Activated CD4-positive, alpha-beta T cell treated with anti-CD3 and anti-CD28 coated beads, Interleukin-10, Interleukin-2, amounts not matched to agents 100 ng/mL and 50 ng/mL, durations not matched to agents 16 hours and 8 hours (primary cell): ENCODE results near the gene RPS19.
"Not testable (repeated sequence)": the region's sequence is repeated elsewhere in the genome, so short reads cannot be mapped to it uniquely, and the experiment has no call there.

Source experiments
- DNase-seq: peaks from one replicate; pipeline ENCODE4 v3.0.0-alpha.2; 2020

RPS19 gene

DNA sequence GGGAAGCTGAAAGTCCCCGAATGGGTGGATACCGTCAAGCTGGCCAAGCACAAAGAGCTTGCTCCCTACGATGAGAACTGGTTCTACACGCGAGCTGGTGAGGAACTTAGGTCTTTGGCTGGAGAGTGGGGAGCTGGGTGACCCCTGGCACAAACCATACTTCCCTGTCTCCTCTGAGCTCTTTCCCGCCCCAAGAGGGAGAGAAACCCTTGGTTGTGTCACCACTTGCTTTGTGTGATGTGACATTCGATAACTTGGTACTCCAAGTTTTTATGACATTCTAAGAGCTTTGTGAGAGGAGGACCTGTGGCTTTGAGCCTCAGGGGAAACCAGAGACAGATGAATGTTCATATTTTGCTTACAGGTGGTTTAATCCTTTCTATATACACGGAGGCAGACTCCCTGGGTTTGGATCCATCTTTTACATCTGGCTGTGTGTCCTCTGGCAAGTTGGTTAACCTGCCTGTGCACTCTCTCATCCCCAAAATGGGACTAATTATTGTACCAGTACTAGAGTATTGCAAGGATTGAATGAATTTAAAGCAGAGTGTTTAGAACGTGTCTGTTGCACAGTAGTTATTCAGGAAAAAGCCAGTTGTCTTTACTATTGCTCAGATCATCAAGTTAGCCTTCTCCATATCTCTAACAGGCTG is 1.2 kb downstream of the RPS19 start:
- DNase-seq: no peak

DNA sequence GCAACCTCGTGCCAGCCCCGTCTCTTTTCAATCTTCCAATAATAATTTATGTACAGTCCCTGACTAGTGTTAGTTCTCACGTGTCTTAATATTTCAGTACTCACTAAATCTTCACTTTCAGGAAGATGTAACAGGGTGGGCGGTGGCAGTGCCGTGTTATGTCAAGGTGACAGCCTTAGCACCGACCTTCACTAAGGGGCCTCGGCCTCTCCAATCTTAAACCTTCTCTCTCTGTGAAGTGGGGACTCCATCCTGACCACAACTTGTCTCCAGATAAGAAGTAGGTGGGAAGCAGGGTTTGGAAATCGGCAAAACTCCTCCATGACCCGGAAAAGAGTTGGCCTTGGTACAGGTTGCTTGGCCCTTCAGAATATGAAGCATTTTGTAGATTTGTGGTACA is 1.8 kb downstream of the RPS19 start:
- DNase-seq: no peak

DNA sequence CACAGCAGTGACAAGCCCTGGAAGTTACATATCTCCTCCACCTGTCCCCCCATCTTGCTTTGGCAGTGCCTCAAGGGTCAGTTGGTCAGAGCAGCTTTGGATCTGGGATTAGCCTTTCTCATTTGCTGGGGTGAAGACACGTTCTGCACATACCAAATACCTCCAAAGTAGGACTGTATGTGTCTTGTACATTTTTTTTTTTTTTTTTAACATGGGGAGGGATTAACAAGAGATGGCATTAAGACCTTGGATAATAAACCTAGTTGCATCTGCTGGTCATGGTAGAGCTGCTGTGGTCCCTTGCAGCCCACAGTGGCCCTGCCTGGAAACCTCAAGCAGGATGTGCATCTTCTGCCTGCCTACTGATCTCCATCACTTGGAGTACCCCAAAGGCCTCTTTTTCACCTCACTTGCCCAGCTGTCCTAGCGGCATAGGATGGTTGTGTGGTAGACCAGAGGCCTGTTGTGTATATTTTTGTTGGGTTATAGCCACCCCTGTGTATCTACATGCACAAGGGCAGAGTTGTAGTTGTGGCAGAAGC is 2.5 kb downstream of the RPS19 start:
- DNase-seq: no peak

DNA sequence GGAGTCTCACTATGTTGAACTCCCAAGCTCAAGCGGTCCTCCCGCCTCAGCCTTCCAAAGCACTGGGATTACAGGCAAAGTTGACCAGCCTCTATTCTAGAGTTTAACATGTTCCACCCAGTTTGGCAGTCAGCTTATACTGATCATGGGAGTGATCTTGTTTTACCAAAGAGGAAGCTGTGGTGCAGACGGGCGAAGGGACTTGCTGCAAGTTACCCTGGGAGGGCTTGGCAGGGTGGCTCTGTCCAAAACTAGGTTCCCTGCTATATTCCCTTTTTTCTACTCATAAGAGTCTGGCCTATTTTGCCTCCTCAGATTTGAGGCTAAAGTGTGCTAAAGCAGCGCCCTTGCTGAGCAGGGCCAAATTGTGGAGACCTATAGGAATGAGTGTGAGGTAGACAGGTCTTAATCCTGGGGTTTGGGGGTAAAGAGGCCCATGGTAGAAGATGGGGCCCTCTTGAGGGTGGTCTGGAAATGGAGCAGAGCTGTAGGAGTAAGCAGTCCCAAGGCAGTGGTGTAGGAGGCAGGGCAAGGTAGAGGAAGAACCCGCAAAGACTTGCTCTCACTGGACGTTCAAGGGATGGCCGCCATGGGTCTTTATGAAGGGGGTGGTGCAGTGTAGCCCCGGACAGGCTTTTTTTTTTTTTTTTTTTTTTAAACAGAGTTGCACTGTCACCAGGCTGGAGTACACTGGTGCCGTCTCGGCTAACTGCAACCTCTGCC is 3.3 kb downstream of the RPS19 start:
- DNase-seq: no peak

DNA sequence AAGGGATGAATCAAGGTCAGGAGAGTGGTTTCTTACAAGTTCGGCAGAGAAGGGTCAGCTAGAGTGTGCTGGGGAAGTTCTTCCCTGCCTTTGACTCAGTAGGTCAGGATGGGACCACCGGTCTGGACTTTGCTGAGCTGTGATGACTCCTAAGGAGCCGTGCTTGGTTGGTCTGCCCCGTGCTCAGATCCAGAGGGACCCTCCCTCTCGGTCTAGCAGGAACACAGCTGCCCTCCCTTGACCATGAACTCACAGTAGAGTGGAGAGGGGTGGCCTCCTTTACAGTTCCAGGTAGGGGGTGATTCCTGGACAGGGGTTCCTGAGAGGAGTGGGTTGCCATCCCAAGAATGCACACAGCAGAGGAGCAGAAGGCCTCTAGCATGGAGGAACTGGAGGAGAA is 4.3 kb downstream of the RPS19 start:
- DNase-seq: no peak

DNA sequence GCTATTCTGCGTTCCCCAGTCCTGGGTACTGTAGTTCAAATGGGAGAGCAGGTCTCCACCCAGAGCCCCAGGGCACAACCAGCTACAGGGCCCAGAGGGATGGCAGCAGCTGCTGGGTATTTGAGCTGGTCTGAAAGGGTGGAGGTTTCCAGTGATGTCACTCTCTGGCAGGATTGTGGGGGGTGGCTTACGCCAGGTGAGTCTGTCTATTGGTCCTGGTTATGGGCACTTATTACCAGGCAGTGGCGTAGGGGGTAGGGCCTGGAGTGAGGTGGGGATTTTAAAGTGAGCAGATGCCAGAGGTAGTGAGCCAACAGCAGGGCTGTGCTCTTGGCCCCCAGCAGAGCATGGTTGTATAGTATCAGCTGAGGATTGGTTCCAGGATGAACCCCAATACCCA is 6.2 kb downstream of the RPS19 start:
- DNase-seq: no peak

DNA sequence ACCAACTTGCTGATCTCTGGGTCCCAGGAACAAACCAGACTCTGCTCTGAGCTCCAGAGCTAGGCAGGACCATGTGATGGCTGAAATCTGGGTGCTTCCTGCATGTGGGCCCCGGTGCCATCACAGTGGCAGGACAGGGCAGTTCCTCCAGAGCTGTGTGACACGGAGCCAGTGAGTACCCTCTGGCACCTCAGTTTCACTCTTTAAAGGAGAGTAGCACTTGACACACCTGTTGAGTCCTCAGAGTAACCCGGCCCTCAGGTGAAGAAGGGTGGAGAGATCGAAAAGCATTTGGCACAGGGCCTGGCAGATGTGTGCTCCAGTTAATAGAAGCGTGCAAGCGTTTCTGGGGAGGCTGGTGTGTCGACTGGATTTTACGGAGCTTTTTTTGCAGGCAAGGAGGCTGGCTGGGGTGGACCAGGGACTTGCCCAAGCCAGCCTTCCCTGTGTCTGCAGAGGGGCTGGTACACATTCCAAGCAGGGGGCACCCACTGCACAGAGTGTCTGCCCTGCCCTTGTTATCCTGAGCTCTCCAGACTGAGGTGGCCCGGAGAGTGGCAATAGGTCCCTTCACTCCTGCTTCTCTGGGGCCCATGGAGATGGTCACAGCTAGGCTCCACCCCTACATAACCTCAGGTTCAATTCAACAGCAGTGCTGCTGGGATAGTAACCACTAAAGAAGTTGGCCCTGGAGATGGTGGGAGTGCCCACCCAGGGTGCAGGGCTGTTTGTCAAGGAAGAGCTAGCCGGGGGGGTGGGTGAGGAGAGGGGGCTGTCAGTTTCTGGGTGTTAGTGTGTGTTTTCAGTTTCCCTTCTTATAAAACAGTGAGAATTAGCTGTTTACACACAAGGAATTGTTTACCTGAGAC is 8.3 kb downstream of the RPS19 start:
- DNase-seq: no peak

DNA sequence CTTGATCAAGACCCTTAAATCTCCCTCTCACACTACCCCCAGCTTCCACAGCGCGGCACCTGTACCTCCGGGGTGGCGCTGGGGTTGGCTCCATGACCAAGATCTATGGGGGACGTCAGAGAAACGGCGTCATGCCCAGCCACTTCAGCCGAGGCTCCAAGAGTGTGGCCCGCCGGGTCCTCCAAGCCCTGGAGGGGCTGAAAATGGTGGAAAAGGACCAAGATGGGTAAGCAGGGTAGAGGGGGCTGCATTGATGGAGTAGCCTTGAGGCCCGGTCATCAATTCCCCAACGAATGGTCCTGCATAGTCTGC is 8.9 kb downstream of the RPS19 start:
- no peak for DNase-seq

DNA sequence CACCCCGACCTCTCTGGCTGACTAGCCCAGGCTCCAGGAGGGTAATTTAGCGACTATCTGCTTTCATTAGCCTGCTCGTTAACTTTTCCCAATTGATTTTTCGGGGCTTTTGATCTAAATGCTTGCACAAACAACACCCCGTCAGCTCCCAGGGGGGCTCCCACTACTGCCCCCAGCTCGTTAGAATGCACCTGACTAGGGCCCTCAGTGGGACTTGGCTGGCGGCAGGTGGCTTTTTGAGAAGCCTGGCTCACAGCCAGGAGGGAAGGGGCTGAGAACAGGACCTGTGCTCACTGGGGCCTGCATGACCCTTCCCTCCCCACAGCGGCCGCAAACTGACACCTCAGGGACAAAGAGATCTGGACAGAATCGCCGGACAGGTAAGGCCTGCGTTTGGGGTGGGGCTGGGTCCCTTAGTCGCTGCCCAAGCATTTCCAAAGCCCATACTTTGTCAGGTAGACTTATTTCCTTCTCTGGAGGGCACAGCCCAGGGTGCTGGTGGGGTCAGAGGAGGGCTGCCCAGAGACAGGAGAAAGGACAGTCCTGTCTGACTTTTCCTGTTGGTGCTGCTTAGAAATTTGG is 9.4 kb downstream of the RPS19 start:
- DNase-seq: no peak

DNA sequence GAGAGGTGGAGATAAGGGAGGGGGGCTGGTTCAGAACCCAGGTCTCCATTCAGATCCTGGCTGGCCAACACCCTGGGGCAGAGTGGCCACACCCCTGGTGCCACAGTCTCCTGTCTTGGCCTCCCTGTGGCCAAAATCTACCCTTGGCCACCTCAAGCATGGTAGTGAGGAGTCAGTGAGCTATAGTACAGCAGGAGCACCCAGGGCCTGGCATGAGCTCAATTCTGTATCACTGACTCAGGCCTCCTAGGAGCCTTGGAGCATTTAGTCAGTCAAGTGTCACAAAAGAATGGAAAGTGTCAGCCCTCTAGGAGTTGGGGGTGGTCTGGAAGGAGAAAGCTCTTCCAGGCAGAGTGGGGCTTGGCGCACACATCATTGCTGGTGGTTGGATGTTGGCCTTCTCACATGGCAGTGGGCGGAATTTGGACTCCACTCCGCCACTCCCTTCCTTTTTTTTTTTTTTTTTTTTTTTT is 10.4 kb downstream of the RPS19 start:
- DNase-seq: peak; percentile 34

DNA sequence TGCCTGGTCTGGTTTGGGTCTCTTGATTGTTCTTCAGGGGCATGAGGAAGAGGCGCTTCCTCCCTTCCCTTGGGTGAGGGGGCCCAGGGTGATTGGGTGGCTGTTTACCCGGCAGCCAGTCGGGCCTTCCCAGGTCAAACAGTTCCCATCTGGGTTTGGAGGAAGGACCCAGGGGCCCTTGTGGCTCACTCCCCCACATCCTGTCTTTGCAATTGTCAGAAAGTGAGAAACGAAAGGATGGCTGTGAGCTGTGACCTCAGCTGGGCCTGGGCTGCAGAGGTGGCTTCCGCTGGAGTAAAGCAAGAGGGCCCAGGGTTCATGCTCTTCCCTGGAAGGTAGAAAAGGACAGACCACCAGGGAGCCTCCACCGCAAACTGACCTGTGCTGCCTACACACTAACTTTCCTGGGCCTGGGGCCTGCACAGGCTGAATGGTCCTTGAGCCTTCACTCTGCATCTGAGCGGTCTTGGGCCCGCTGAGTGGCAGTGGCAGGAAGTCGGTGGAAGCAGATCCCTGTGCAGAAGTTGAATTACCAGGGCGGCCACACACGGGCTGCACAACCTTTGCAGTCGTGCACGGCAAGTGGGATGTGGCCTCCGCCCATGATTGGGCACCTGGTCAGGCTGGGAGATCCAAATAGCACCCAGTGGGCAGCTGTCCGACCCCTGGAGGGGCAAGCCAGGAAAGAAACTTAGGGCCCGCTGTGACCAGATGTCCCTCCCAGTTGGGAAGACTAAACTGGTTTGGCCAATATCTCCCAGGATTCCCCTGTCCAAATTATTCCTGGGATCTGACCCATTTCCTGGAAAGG is 11.7 kb downstream of the RPS19 start:
- DNase-seq: peak; percentile 92

DNA sequence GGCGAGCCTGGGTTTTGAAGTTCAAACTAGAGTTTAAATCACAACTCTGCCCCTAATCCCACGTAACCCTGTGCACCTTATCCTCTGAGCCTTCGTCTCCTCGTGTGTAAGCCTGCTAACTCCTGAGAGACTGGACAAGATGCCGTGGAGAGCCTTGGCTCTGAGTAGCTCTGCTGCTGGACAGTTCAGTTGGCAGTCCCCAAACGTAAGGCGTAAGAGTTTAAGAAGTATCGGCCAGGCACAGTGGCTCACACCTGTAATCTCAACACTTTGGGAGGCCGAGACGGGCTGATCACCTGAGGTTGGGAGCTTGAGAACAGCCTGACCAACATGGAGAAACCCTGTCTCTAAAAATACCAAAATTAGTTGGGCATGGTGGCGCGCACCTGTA is 12.3 kb downstream of the RPS19 start:
- DNase-seq: no peak

DNA sequence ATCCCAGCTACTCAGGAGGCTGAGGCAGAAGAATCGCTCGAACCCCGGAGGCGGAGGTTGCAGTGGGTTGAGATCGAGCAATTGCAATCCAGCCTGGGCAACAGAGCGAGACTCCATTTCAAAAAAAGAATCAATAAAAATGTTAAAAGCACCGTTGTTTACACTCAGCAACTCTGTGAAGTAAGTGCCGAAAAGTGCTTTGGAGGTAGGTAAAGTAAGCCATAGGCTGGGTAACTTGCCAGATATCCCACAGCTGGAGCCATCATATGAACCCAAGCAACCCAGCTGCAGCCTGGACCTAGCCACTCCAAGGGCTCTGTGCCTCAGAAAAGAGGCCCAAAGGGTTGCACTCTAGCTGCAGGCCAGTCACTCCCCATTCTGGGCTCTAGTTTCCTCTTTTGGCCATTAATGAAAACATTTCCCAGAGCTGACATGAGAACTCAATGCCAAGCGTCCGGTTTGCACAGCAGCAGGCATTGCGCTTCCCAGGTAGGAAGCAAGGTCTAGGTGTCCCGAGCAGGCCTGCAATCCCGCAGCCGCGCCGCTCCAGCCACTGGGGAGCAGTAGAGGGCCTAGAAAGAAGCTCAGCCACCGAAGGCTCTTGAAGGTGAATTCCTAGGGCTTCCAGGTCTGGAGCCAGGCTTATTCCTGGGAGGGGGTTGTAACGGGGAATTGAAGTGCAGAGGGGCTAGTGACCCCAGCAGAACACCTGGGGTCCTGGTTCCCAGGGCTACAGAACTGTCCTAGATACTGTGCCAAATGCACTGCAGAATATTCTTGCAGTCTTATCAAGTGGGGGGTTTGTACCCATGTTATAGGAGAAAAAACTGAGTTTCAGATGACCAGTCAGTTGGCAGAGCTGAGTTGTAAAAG is 13.0 kb downstream of the RPS19 start:
- DNase-seq: peak; percentile 75

DNA sequence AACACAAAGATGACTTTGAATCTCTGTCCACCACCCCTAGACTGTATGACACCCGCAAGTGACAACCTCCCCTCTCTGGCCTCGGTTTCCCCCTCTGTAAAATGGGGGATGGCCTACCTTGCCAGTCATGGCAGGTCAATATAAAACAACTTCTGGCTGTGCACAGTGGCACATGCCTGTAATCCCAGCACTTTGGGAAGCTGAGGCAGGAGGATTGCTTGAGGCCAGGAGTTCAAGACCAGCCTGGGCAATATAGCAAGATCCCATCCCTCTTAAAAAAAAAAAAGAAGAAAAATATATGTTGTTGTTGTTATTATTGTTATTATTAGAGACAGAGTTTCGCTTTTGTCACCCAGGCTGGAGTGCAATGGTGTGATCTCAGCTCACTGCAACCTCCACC is 15.9 kb downstream of the RPS19 start:
- DNase-seq: not testable (repeated sequence)

DNA sequence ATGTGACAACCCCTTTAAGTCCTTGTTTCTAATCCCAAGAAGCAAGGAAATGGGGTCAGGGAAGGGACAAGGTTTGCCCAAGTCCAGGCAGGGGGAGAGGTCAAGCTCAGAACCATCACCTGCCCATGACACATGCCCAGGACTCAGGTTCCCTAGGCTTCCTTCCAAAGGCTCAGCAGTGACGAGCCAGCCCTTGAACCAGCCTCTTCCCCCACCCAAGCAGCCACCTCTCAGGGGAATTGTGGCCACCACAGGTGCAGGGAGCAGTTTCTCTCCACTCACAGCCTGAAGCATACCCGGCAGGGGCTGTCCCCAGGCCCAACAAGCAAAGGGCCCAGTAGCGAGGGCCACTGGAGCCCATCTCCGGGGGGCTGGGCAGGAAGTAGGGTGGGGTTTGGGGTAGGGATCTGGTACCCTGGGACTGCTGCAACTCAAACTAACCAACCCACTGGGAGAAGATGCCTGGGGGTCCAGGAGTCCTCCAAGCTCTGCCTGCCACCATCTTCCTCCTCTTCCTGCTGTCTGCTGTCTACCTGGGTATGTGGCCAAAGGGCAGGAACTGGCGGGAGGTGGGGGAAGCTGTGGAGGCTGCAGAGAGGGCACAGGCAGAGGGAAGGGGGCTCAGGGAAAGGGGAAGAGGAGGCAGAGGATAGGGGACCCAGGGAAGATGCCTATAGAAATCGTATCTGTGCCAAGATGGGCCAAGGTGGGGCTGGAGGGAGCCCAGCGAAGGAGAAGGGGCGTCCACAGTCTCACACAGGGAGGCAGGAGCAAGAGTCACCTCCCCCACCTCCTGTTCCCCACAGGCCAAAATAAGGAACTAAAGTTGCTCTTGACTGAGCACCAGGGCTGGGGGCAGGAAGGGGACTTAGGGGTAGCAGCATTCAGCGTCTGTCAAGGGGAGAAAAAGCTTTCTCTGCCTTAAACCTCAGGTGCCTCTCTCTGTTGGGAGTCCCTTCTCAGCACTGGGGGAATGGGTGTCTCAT is 17.1 kb downstream of the RPS19 start, which contains the start of gene CD79A:
CD79A (plus strand) TSS at position 433 of the 986 bp plus-strand sequence; CDS start at position 459, 26 bp downstream.
- DNase-seq: no peak

DNA sequence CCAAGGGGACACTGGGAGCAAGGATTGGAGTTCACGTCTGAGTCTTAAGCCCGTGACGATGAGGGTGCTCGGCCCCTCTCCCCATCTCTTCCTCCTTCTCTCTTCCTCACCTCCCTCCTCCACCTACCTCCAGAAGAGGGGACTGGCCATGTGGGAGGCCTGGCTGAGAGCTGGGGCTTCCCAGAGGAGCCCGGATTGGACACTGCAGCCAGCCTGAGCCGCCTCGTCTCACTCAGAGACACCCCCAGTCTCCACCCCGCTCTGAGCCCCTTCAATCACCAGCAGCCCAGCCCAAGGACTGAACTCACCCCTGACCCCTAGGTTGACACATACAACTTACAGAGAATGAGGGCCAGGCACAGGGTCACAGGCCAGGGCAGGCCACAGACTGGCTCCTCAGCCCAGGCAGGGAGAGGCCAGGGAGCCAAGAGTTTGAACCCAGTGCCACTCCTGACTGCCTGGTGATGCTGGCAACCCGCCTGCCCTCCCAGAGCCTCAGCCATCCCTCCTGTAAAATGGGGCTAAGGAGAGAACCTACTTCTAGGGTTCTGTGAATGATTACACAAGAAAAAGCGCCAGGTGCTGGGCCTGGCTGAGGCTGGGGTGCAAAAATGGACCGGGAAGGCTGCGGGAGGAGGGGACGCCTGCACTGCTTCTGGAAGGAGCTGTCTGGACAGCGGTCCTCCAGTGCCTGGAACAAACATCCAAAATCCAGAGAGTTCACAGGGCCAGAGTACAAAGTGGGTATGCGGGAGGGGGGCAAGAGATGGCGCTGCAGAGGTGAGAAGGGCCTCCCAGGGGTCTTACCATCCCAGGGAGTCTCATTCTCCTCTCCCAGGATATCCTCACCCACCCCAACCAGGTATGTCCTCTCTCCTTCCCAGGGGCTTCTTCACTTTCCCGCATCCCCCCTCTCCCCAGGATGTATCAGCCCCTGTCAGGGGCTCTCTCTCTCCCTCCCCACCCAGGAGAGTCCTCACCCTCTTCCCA is 18.2 kb downstream of the RPS19 start:
- no peak for DNase-seq

DNA sequence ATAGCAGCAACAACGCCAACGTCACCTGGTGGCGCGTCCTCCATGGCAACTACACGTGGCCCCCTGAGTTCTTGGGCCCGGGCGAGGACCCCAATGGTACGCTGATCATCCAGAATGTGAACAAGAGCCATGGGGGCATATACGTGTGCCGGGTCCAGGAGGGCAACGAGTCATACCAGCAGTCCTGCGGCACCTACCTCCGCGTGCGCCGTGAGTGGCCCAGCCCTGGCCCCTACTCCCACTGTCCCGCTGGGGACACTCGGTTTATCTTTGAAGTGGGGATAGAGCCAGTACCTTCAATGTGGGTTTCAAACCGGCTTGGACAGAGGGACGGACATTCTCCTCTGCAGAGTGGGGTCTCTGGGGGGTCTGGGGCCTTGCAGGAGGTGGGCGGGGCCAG is 19.0 kb downstream of the RPS19 start:
- DNase-seq: no peak

DNA sequence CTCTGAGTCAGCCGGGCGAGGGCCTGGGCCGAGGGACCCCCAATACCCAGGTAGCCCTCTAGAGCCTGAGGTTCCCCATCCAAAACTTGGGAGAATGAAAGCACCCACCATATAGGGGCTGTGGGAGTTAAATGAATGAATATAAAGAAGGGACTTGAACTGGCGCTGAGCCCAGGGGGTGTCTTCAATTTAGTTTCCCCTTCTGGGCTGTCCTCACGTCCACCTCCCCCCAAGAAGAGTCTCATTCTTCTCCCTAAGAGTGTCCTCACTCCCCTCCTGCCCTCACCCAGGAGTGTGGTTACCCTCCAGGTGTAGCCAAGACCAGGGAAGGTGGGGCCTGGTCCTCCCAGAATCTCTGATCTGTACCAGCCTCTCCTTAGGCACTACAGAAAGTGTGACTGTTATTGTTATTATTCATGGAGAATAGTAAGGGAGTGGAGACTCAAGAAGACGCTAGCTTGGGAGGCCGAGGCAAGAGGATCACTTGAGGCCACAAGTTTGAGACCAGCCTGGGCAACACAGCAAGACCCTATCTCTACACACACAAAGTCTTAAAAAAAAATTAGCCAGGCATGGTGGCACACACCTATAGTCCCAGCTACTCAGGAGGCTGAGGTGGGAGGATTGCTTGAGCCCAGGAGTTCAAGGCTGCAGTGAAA is 19.7 kb downstream of the RPS19 start:
- no peak for DNase-seq
